Measurements from ENCODE around the gene PPP1R15A. TPM values are rescaled to one million over a fixed set of nuclear protein-coding genes. Genes with fewer than 3 reads are reported as not detected.

Gene PPP1R15A
- total RNA-seq, 1 donor from 2014 or later, result 64.8 TPM

DNA sequence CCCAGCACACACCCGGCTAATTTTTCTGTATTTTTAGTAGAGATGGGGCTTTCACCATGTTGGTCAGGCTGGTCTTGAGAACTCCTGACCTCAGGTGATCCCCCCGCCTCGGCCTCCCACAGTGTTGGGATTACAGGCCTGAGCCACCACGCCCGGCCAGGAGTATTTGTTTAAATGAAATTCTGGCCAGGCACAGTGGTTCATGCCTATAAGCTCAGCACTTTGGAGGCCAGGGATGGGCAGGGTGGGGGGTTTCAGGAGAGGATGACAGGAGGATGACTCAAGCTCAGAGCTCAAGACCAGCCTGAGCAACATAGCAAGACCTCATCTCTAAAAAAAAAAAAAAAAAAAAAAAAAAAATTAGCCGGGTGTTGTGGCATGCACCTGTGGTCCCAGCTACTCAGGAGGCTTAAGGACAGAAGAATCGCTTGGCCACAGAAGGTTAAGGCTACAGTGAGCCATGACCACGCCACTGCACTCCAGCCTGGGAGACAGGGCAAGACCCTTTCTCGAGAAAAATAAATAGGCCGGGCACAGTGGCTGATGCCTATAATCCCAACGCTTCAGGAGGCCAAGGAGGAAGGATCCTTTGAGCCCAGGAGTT, 53.1 kb downstream of the PPP1R15A start:
- ATAC-seq (no peak), DNase-seq (ENCODE audit: missing footprints) (no peak)
- intact Hi-C loops (cut with DNase I), result no loop called here

Other genes with a start within 250 kb of the PPP1R15A start
- gene DBP, start 235.0 kb upstream of the PPP1R15A start, total RNA-seq, result 15.2 TPM
- gene CA11, start 226.2 kb upstream of the PPP1R15A start, total RNA-seq, result 8.4 TPM
- 0.14 TPM for gene NTN5, start 199.4 kb upstream of the PPP1R15A start, total RNA-seq
- gene FUT2, start 176.4 kb upstream of the PPP1R15A start, total RNA-seq, result not detected
- 4.2 TPM for gene MAMSTR, start 152.7 kb upstream of the PPP1R15A start, total RNA-seq
- 15.3 TPM for gene RASIP1, start 131.8 kb upstream of the PPP1R15A start, total RNA-seq
- gene IZUMO1, start 125.5 kb upstream of the PPP1R15A start, total RNA-seq, result 0.49 TPM
- gene FUT1, start 119.8 kb upstream of the PPP1R15A start, total RNA-seq, result 2.1 TPM
- not detected for gene FGF21, start 116.9 kb upstream of the PPP1R15A start, total RNA-seq
- gene BCAT2, start 61.4 kb upstream of the PPP1R15A start, total RNA-seq, result 63.2 TPM
- gene HSD17B14, start 35.9 kb upstream of the PPP1R15A start, total RNA-seq, result 1.0 TPM
- 23.8 TPM for gene PLEKHA4, start 3.8 kb upstream of the PPP1R15A start, total RNA-seq
- gene TULP2, start 26.3 kb downstream of the PPP1R15A start, total RNA-seq, result not detected
- gene NUCB1, start 27.9 kb downstream of the PPP1R15A start, total RNA-seq, result 246 TPM
- gene DHDH, start 61.3 kb downstream of the PPP1R15A start, total RNA-seq, result not detected
- 22.4 TPM for gene BAX, start 82.5 kb downstream of the PPP1R15A start, total RNA-seq
- 1,007 TPM for gene FTL, start 92.9 kb downstream of the PPP1R15A start, total RNA-seq
- gene GYS1, start 120.9 kb downstream of the PPP1R15A start, total RNA-seq, result 99.1 TPM
- gene RUVBL2, start 121.5 kb downstream of the PPP1R15A start, total RNA-seq, result 46.8 TPM
- not detected for gene LHB, start 144.7 kb downstream of the PPP1R15A start, total RNA-seq
- gene CGB3, start 151.9 kb downstream of the PPP1R15A start, total RNA-seq, result not detected
- not detected for gene CGB2, start 159.5 kb downstream of the PPP1R15A start, total RNA-seq
- gene CGB1, start 164.5 kb downstream of the PPP1R15A start, total RNA-seq, result not detected
- gene CGB5, start 171.4 kb downstream of the PPP1R15A start, total RNA-seq, result not detected
- gene CGB8, start 176.7 kb downstream of the PPP1R15A start, total RNA-seq, result not detected
- not detected for gene CGB7, start 185.3 kb downstream of the PPP1R15A start, total RNA-seq
- gene NTF4, start 192.4 kb downstream of the PPP1R15A start, total RNA-seq, result not detected
- 0.81 TPM for gene KCNA7, start 200.3 kb downstream of the PPP1R15A start, total RNA-seq
- gene SNRNP70, start 213.0 kb downstream of the PPP1R15A start, total RNA-seq, result 110 TPM
- gene LIN7B, start 241.9 kb downstream of the PPP1R15A start, total RNA-seq, result 21.1 TPM
- gene C19orf73, start 246.7 kb downstream of the PPP1R15A start, total RNA-seq, result 1.8 TPM
- gene PPFIA3, start 247.1 kb downstream of the PPP1R15A start, total RNA-seq, result 4.1 TPM